ENCODE data around the gene PAEP.

DNA sequence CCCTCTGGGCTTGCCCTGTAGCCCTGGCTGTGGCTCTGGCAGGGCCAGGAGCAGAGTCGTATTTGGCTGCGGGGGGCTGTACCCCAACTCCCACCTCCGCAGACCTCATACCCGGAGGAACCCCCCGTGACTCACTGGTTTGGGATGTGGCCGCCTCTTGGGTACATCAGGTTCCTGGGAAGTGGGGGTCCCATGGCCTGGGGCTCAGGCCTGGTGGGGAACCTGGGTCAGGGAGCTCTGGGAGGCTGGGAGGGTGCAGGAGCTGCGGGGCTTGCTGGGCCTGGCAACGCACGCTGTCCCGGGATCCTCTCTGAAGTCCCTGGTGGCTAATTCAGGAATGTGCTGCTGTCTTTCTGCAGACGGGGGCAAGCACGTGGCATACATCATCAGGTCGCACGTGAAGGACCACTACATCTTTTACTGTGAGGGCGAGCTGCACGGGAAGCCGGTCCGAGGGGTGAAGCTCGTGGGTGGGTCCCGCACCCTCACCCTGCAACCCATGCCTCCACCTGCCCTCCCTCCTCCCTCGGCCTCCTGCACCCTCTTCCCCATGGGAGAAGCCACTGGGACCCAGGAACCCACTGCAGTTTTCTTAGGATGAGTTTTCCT, 37.9 kb upstream of the PAEP start:
- TF ChIP-seq, protein P1, sequence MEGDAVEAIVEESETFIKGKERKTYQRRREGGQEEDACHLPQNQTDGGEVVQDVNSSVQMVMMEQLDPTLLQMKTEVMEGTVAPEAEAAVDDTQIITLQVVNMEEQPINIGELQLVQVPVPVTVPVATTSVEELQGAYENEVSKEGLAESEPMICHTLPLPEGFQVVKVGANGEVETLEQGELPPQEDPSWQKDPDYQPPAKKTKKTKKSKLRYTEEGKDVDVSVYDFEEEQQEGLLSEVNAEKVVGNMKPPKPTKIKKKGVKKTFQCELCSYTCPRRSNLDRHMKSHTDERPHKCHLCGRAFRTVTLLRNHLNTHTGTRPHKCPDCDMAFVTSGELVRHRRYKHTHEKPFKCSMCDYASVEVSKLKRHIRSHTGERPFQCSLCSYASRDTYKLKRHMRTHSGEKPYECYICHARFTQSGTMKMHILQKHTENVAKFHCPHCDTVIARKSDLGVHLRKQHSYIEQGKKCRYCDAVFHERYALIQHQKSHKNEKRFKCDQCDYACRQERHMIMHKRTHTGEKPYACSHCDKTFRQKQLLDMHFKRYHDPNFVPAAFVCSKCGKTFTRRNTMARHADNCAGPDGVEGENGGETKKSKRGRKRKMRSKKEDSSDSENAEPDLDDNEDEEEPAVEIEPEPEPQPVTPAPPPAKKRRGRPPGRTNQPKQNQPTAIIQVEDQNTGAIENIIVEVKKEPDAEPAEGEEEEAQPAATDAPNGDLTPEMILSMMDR (IDR thresholded peaks at IDR 0.05): no peak
- TF ChIP-seq EP300 (IDR thresholded peaks at IDR 0.05) (no peak), POLR2A (IDR thresholded peaks at IDR 0.05) (no peak)

All from ovary (tissue), 3 donors.